H1 (cell line): Measurements from ENCODE around the gene NELFE. TPM values are rescaled to one million over a fixed set of nuclear protein-coding genes. Genes with fewer than 3 reads are reported as not detected.

Source experiments
- CTCF ChIA-PET: fragments of 300-600 bp; sonication (Branson Sonifier 250); formaldehyde crosslinking; loops from one replicate; lab custom pipeline; 2021; ENCODE audit not compliant: partially characterized antibody; lab: Charles Lee
- POLR2A ChIA-PET: fragments of 300-600 bp; sonication (Branson Sonifier 250); formaldehyde crosslinking; loops from one replicate; lab custom pipeline; 2021; ENCODE audit warnings: inconsistent platforms; ENCODE audit not compliant: partially characterized antibody; lab: Charles Lee
- DNase-seq, 2 experiments: peaks; one replicate each; pipeline versions ENCODE4 v3.0.0 to v3.0.0-alpha.2; 2010 to 2022; ENCODE audit warnings: low spot score in 2 of 2, low read depth in 1 of 2, mixed read lengths in 1 of 2
- FAIRE-seq: peaks from 2 replicates; lab custom pipeline; 2011; peaks lifted over from hg19 to GRCh38; lab: Jason Lieb, UNC
- H2AFZ ChIP-seq: 2 replicates; pipeline ENCODE4 v1.8.1; 2012; ENCODE audit warnings: low read length, inconsistent platforms
- H2AK5ac ChIP-seq: 2 replicates; pipeline ENCODE4 v1.6.1; 2013; ENCODE audit warnings: low read depth, low read length
- H2BK120ac ChIP-seq: replicated peaks from 2 replicates; pipeline ENCODE3; 2013; ENCODE audit warnings: low read depth, low read length, inconsistent platforms
- H2BK12ac ChIP-seq: 2 replicates; pipeline ENCODE4 v1.6.1; 2013; ENCODE audit warnings: low read depth, low read length
- H2BK15ac ChIP-seq: 2 replicates; pipeline ENCODE4 v1.6.1; 2013; ENCODE audit warnings: low read length
- H2BK20ac ChIP-seq: 2 replicates; pipeline ENCODE4 v1.6.1; 2013; ENCODE audit warnings: low read length
- H2BK5ac ChIP-seq: 2 replicates; pipeline ENCODE4 v1.6.1; 2013; ENCODE audit warnings: low read depth, low read length
- H3K14ac ChIP-seq: 2 replicates; pipeline ENCODE4 v1.6.1; 2013; ENCODE audit warnings: inconsistent platforms; ENCODE audit not compliant: insufficient read length
- H3K18ac ChIP-seq: 2 replicates; pipeline ENCODE4 v1.6.1; 2013; ENCODE audit warnings: low read length; ENCODE audit errors: extremely low read depth
- H3K23ac ChIP-seq: 2 replicates; pipeline ENCODE4 v1.6.1; 2013; ENCODE audit warnings: inconsistent platforms; ENCODE audit not compliant: insufficient read length
- H3K23me2 ChIP-seq: 2 replicates; pipeline ENCODE4 v1.6.1; 2013; ENCODE audit warnings: low read depth, low read length
- H3K27ac ChIP-seq: 2 replicates; pipeline ENCODE4 v1.6.1; 2011; ENCODE audit warnings: low read depth, low read length, inconsistent platforms
- H3K27me3 ChIP-seq, 4 experiments: replicated peaks in 1 of 4; 1 replicate in 1 of 4; 2 replicates in 3 of 4; pipeline versions ENCODE4 v1.6.1 to v1.8.1; 2011 to 2013; ENCODE audit warnings: low read length in 3 of 4, mild to moderate bottlenecking in 3 of 4, inconsistent platforms in 2 of 4, mixed read lengths in 2 of 4, moderate library complexity in 1 of 4; ENCODE audit not compliant: control insufficient read depth in 3 of 4, insufficient read depth in 3 of 4; ENCODE audit errors: extremely low read depth in 1 of 4
- H3K36me3 ChIP-seq, 4 experiments: 2 replicates each; pipeline versions ENCODE4 v1.6.1 to v1.8.1; 2011 to 2013; ENCODE audit warnings: mild to moderate bottlenecking in 4 of 4, low read length in 3 of 4, moderate library complexity in 2 of 4, control low read depth in 1 of 4, inconsistent platforms in 1 of 4; ENCODE audit not compliant: insufficient read depth in 4 of 4, control insufficient read depth in 2 of 4
- H3K4ac ChIP-seq: replicated peaks from 2 replicates; pipeline ENCODE3; 2013; ENCODE audit warnings: low read length, low read depth, mixed read lengths, inconsistent platforms; ENCODE audit not compliant: insufficient read length
- H3K4me1 ChIP-seq, 4 experiments: replicated peaks in 1 of 4; 1 replicate in 1 of 4; 2 replicates in 3 of 4; pipeline versions ENCODE4 v1.6.1 to v1.8.1; 2011 to 2013; ENCODE audit warnings: low read length in 3 of 4, inconsistent platforms in 2 of 4, mixed read lengths in 1 of 4; ENCODE audit not compliant: insufficient read depth in 4 of 4, control insufficient read depth in 3 of 4
- H3K4me2 ChIP-seq, 2 experiments: 2 replicates each; pipeline versions ENCODE4 v1.6.1 to v1.8.1; 2011 to 2013; ENCODE audit warnings: low read depth in 2 of 2, low read length in 2 of 2, control low read depth in 1 of 2, inconsistent platforms in 1 of 2, mild to moderate bottlenecking in 1 of 2; ENCODE audit not compliant: insufficient read depth in 1 of 2
- H3K4me3 ChIP-seq, 4 experiments: fragments of 200-600, 300-600 bp in 1 of 4; sonication (generic), shearing (Covaris generic), sonication (Bioruptor Twin) in 1 of 4; 2 replicates each; pipeline versions ENCODE4 v1.5.1 to v1.8.1; 2011 to 2016; ENCODE audit warnings: low read length in 4 of 4, low read depth in 3 of 4, control low read depth in 2 of 4, inconsistent platforms in 2 of 4, mild to moderate bottlenecking in 2 of 4, mixed read lengths in 1 of 4, moderate library complexity in 1 of 4; ENCODE audit not compliant: insufficient read depth in 2 of 4; ENCODE audit errors: extremely low read depth in 1 of 4
- H3K56ac ChIP-seq: replicated peaks from 2 replicates; pipeline ENCODE3; 2013; ENCODE audit warnings: low read depth, mild to moderate bottlenecking, mixed read lengths, low read length, inconsistent platforms; ENCODE audit not compliant: insufficient read length
- H3K79me1 ChIP-seq: 2 replicates; pipeline ENCODE4 v1.6.1; 2013; ENCODE audit warnings: low read depth, low read length, control low read depth
- H3K79me2 ChIP-seq, 2 experiments: 2 replicates each; pipeline versions ENCODE4 v1.6.1 to v1.8.1; 2012 to 2013; ENCODE audit warnings: low read length in 2 of 2, mild to moderate bottlenecking in 2 of 2, inconsistent platforms in 1 of 2; ENCODE audit not compliant: insufficient read depth in 2 of 2, control insufficient read depth in 1 of 2
- H3K9ac ChIP-seq, 4 experiments: replicated peaks in 1 of 4; 1 replicate in 1 of 4; 2 replicates in 3 of 4; pipeline versions ENCODE4 v1.6.1 to v1.8.1; 2011 to 2013; ENCODE audit warnings: low read depth in 3 of 4, low read length in 3 of 4, control low read depth in 2 of 4, mild to moderate bottlenecking in 2 of 4, moderate library complexity in 2 of 4, inconsistent platforms in 1 of 4; ENCODE audit errors: extremely low read depth in 1 of 4
- H3K9me3 ChIP-seq, 2 experiments: 2 replicates each; pipeline versions ENCODE4 v1.6.1 to v1.8.1; 2012 to 2013; ENCODE audit warnings: mild to moderate bottlenecking in 2 of 2, moderate library complexity in 2 of 2, control low read depth in 1 of 2, inconsistent platforms in 1 of 2, low read depth in 1 of 2, low read length in 1 of 2, mixed read lengths in 1 of 2; ENCODE audit not compliant: insufficient read depth in 2 of 2
- H4K20me1 ChIP-seq, 2 experiments: replicated peaks in 1 of 2; 2 replicates each; pipeline versions ENCODE3 to v1.8.1; 2011 to 2013; ENCODE audit warnings: inconsistent platforms in 2 of 2, low read length in 2 of 2, mild to moderate bottlenecking in 1 of 2; ENCODE audit not compliant: insufficient read depth in 2 of 2, control insufficient read depth in 1 of 2
- H4K5ac ChIP-seq: 2 replicates; pipeline ENCODE4 v1.6.1; 2013; ENCODE audit warnings: low read length, low read depth, mixed read lengths, inconsistent platforms; ENCODE audit not compliant: insufficient read length
- H4K8ac ChIP-seq: 2 replicates; pipeline ENCODE4 v1.8.0; 2013; ENCODE audit warnings: mild to moderate bottlenecking, moderate library complexity, low read length, inconsistent platforms; ENCODE audit not compliant: insufficient read depth; ENCODE audit errors: extremely low read depth
- H4K91ac ChIP-seq: replicated peaks from 2 replicates; pipeline ENCODE3; 2013; ENCODE audit warnings: low read length, mixed read lengths, inconsistent platforms; ENCODE audit not compliant: insufficient read length
- ASH2L ChIP-seq: fragments of 200-600, 300-600 bp; sonication (generic); IDR thresholded peaks from one replicate; pipeline ENCODE4 v1.7.1; 2017; ENCODE audit warnings: low read length
- BCL11A ChIP-seq, 2 experiments: IDR thresholded peaks; one replicate each; pipeline ENCODE4 v1.6.1; 2011; ENCODE audit warnings: low read depth in 2 of 2, low read length in 2 of 2, mild to moderate bottlenecking in 2 of 2
- RBBP5 ChIP-seq: IDR thresholded peaks from 2 replicates; pipeline ENCODE4 v1.7.1; 2012; ENCODE audit warnings: low read depth, mild to moderate bottlenecking, inconsistent platforms, low read length, moderate library complexity, borderline replicate concordance
- RNF2 ChIP-seq: fragments of 200-900, 300-1000 bp; sonication (generic); IDR thresholded peaks from 2 replicates; pipeline ENCODE4 v1.7.1; 2016; ENCODE audit warnings: borderline replicate concordance, low read depth, mild to moderate bottlenecking, antibody characterized with exemption, low read length; ENCODE audit not compliant: poor library complexity, severe bottlenecking; ENCODE audit errors: missing control alignments
- SP1 ChIP-seq: IDR thresholded peaks from 2 replicates; pipeline ENCODE4 v1.6.1; 2011; ENCODE audit warnings: low read depth, low read length
- WGBS, 2 experiments: shearing (Covaris generic) in 1 of 2; methylation state at CpG; one replicate each; pipeline versions ENCODE4 v1.1.6 to v1.1.7; 2013 to 2015; ENCODE audit warnings: low lambda C conversion rate in 2 of 2, mixed read lengths in 2 of 2, inconsistent platforms in 1 of 2, low coverage in 1 of 2, missing lambda C conversion rate in 1 of 2; ENCODE audit not compliant: insufficient replicate concordance in 2 of 2, insufficient coverage in 1 of 2, insufficient read length in 1 of 2; ENCODE audit errors: extremely low coverage in 1 of 2, missing lambda C conversion rate in 1 of 2; 5-methylcytosine and 5-hydroxymethylcytosine counted together
- polyA plus RNA-seq, 7 experiments: library from polyadenylated mRNA; depleted of rRNA in 3 of 7; stranded (reverse) in 5 of 7; unstranded in 2 of 7; fragments of >200 nt in 5 of 7; fragments of 200-250 nt in 2 of 7; gene quantifications; 1 replicate in 5 of 7; 2 replicates in 1 of 7; 4 replicates in 1 of 7; pipeline versions ENCODE4 v1.2.1 to v1.2.3, GENCODE V29; 2011 to 2013; ENCODE audit warnings: missing spikeins in 2 of 7, mixed read lengths in 2 of 7
- total RNA-seq: library from RNA; stranded (reverse); fragmentation: NEBNext Ultra II Directional; extraction: Animal tissue kit (Norgen Biotek cat#: 25700); gene quantifications from 2 replicates; pipeline ENCODE4 v1.2.1, GENCODE V29; 2021

The NELFE gene
- total and polyA plus RNA-seq, 2 of the 8 experiments (the other 6 are each of a cell fraction or from before 2014, with no cell fraction given), result 49.2 to 71.5 TPM

DNA sequence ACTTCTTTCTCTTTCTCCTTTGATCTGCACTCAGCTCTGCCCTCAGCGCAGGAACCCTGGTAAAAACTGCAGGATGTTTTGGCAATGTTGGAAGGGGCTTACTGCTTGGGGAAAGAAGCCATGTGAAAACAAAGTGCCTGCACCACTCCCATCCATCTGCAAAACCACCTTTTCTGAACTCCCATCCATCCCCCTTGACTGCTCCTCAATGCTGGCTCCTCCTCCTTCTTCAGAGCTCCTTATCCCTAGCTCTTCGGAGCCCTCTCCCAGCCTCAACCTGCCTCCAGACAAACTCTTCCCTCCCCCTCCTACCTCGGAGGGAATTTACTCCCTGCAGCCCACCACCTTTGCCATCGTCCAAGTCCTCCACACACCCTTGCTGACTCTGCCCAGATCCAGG is 52.6 kb downstream of the NELFE start:
- no peak for FAIRE-seq
- H3K79me2 ChIP-seq, result no peaks in the 10 kb centered on the region
- H4K5ac ChIP-seq, result no peak overlapping the region
- no peak overlapping the region for H2BK20ac ChIP-seq
- no peak overlapping the region for H2BK120ac ChIP-seq
- no peak overlapping the region for H4K8ac ChIP-seq
- peak overlapping the region; percentile 57 to 58 for H3K4me2 ChIP-seq
- peaks cover 4% of the 10 kb centered on the region; the same call in 1 of the 2 replicates for H3K23me2 ChIP-seq
- peak in 1 of 2 experiments; percentile 49 for DNase-seq
- TF ChIP-seq ASH2L, result peak; percentile 27
- TF ChIP-seq SP1, result 0 out of 2 replicates have a peak, but pooled peaks have one; percentile 51
- no peak for TF ChIP-seq RBBP5
- no peak for TF ChIP-seq BCL11A (IDR thresholded peaks at IDR 0.05; ENCODE audit: low read depth in 2 of 2, low read length in 2 of 2)
- TF ChIP-seq RNF2, result no peak
- TF ChIP-seq, all 59 proteins: peak for 2
- H3K27me3 ChIP-seq, result no peaks in the 10 kb centered on the region
- H3K23ac ChIP-seq, result no peak overlapping the region
- no peak overlapping the region for H2BK15ac ChIP-seq
- H3K4ac ChIP-seq, result no peak overlapping the region
- POLR2A ChIA-PET, result interaction anchor here (0.7 to 2.8 kb wide), 6 partner anchors 11 to 60 kb away, joined by 3 to 10 read pairs (median 4); no protein-coding TSS in a partner anchor
- H3K56ac ChIP-seq, result no peak overlapping the region
- no peaks in the 10 kb centered on the region for H3K79me1 ChIP-seq
- H2AK5ac ChIP-seq, result no peak overlapping the region
- no peaks in the 10 kb centered on the region for H3K9me3 ChIP-seq
- H3K36me3 ChIP-seq, result no peaks in the 10 kb centered on the region
- H2BK12ac ChIP-seq, result no peak overlapping the region
- no peak overlapping the region for H2BK5ac ChIP-seq
- 44% methylated on average over 4 of the region's 4 CpGs; no CpG with 5 or more reads in 1 of the 2 experiments for WGBS, 2 experiments
- no peak overlapping the region for H4K91ac ChIP-seq
- peak overlapping the region in 2 of 4 experiments; percentile 7 to 23; a peak in 3 of 8 replicates for H3K4me3 ChIP-seq
- peaks cover 0 to 13% (median 6%) of the 10 kb centered on the region in 4 experiments; a peak in 6 of 7 replicates for H3K4me1 ChIP-seq
- H3K27ac ChIP-seq, result no peak overlapping the region
- H3K9ac ChIP-seq, result peak overlapping the region in 1 of 4 experiments; percentile 60; a peak in 2 of 7 replicates
- H2AFZ ChIP-seq, result peak overlapping the region; percentile 80
- H3K14ac ChIP-seq, result no peak overlapping the region
- H4K20me1 ChIP-seq, result no peaks in the 10 kb centered on the region
- CTCF ChIA-PET, result interaction anchor here (0.6 to 1.9 kb wide), 6 partner anchors 17 to 216 kb away, joined by 3 to 10 read pairs (median 4); no protein-coding TSS in a partner anchor
- H3K18ac ChIP-seq, result no peak overlapping the region
